HepG2 (cell line): ENCODE results near the gene THEMIS. TPM values are rescaled to one million over a fixed set of nuclear protein-coding genes. Genes with fewer than 3 reads are reported as not detected.

ENCODE experiments used
- ATAC-seq: fragments of 200-7000 bp; cut with Tn5 transposase; 3 replicates; pipeline ENCODE4 v1.9.1; 2020; ENCODE audit warnings: mild to moderate bottlenecking, moderate library complexity
- BruUV-seq: library from RNA; stranded (reverse); fragments of 400-500 nt; replicated peaks from 2 replicates; lab custom pipeline; 2021; lab: Mats Ljungman, UMichigan
- CTCF ChIA-PET: fragments of 300-600 bp; formaldehyde crosslinking; extraction: SDS; loops from one replicate; lab custom pipeline; 2021; ENCODE audit warnings: low total read pairs, inconsistent platforms, low intra/inter-chr PET ratio; lab: Yijun Ruan, JAX
- POLR2A ChIA-PET: fragments of 350-600 bp; sonication (Branson Sonifier 250); formaldehyde crosslinking; loops from one replicate; lab custom pipeline; 2020; ENCODE audit warnings: antibody characterized with exemption, inconsistent platforms; lab: Yijun Ruan, JAX
- DNase-seq: peaks from one replicate; pipeline ENCODE4 v3.0.0-alpha.2; 2015; ENCODE audit warnings: low spot score
- FAIRE-seq: peaks from 3 replicates; lab custom pipeline; 2011; peaks lifted over from hg19 to GRCh38; lab: Jason Lieb, UNC
- H2AFZ ChIP-seq: one replicate; pipeline ENCODE4 v1.6.1; 2011; ENCODE audit warnings: low read length, inconsistent platforms
- H3K27ac ChIP-seq: fragments of 300-600 bp; 3 replicates; pipeline ENCODE4 v1.8.0; 2011; ENCODE audit warnings: mixed run types, mild to moderate bottlenecking, mixed read lengths, low read length, inconsistent platforms; ENCODE audit not compliant: insufficient read depth; ENCODE audit errors: extremely low read length
- H3K27me3 ChIP-seq, 2 experiments: fragments of 200-600 bp in 1 of 2; 2 replicates in 1 of 2; 3 replicates in 1 of 2; pipeline versions ENCODE4 v1.6.0 to v1.8.0; 2011; ENCODE audit warnings: low read length in 2 of 2, mild to moderate bottlenecking in 2 of 2, moderate library complexity in 2 of 2, inconsistent platforms in 1 of 2; ENCODE audit not compliant: insufficient read depth in 2 of 2, control insufficient read depth in 1 of 2
- H3K36me3 ChIP-seq, 2 experiments: fragments of 200-600 bp in 1 of 2; replicated peaks in 1 of 2; 2 replicates in 1 of 2; 3 replicates in 1 of 2; pipeline versions ENCODE4 v1.5.1 to v1.8.0; 2011; ENCODE audit warnings: low read length in 2 of 2, inconsistent platforms in 1 of 2; ENCODE audit not compliant: insufficient read depth in 2 of 2, control insufficient read depth in 1 of 2
- H3K4me1 ChIP-seq: 2 replicates; pipeline ENCODE4 v1.5.1; 2012; ENCODE audit warnings: low read length, inconsistent platforms; ENCODE audit not compliant: insufficient read depth
- H3K4me2 ChIP-seq: 2 replicates; pipeline ENCODE4 v1.6.0; 2011; ENCODE audit warnings: low read depth, low read length, inconsistent platforms
- H3K4me3 ChIP-seq, 3 experiments: fragments of 200-600 bp in 1 of 3; sonication (generic), shearing (Covaris generic) in 1 of 3; replicated peaks in 1 of 3; 2 replicates each; pipeline ENCODE4 v1.5.1; 2011 to 2016; ENCODE audit warnings: low read length in 3 of 3, inconsistent platforms in 2 of 3, low read depth in 2 of 3, mild to moderate bottlenecking in 2 of 3, control low read depth in 1 of 3, mixed read lengths in 1 of 3; ENCODE audit not compliant: insufficient read depth in 1 of 3
- H3K79me2 ChIP-seq: one replicate; pipeline ENCODE4 v1.6.1; 2011; ENCODE audit warnings: low read length, inconsistent platforms; ENCODE audit not compliant: insufficient read depth
- H3K9ac ChIP-seq: 2 replicates; pipeline ENCODE4 v1.6.0; 2011; ENCODE audit warnings: mild to moderate bottlenecking, low read depth, low read length, inconsistent platforms; ENCODE audit not compliant: insufficient read depth
- H3K9me3 ChIP-seq: 2 replicates; pipeline ENCODE4 v1.5.1; 2012; ENCODE audit warnings: mild to moderate bottlenecking, low read length
- H4K20me1 ChIP-seq: 2 replicates; pipeline ENCODE4 v1.6.0; 2011; ENCODE audit warnings: inconsistent platforms, mild to moderate bottlenecking, low read length, moderate library complexity; ENCODE audit not compliant: insufficient read depth
- BORCS8-MEF2B ChIP-seq: sonication (generic); formaldehyde crosslinking; IDR thresholded peaks from 2 replicates; pipeline ENCODE4 v1.8.0; 2022; ENCODE audit warnings: mild to moderate bottlenecking, missing genetic modification reagents
- CEBPB ChIP-seq: IDR thresholded peaks from 2 replicates; pipeline ENCODE4 v1.6.1; 2011; ENCODE audit warnings: low read depth, low read length, improper control_type of control experiment, borderline replicate concordance
- CHD4 ChIP-seq: fragments of 200-600 bp; sonication (generic); IDR thresholded peaks from 2 replicates; pipeline ENCODE4 v1.7.0; 2017; ENCODE audit warnings: mild to moderate bottlenecking, low read length, borderline replicate concordance
- GABPA ChIP-seq, 2 experiments: IDR thresholded peaks; 2 replicates each; pipeline ENCODE4 v1.6.1; 2011 to 2016; ENCODE audit warnings: low read depth in 2 of 2, low read length in 1 of 2, missing biosample characterization in 1 of 2, missing genetic modification characterization in 1 of 2
- PPARG ChIP-seq: conservative IDR thresholded peaks from 2 replicates; pipeline ENCODE4 v1.6.1; 2016; ENCODE audit warnings: missing biosample characterization, missing genetic modification reagents
- ZIK1 ChIP-seq: sonication (generic); formaldehyde crosslinking; IDR thresholded peaks from 2 replicates; pipeline ENCODE4 v1.5.0; 2020; ENCODE audit warnings: mild to moderate bottlenecking, low read depth, missing genetic modification reagents, borderline replicate concordance
- ZNF17 ChIP-seq: sonication (generic); formaldehyde crosslinking; IDR thresholded peaks from 2 replicates; pipeline ENCODE4 v1.5.0; 2020; ENCODE audit warnings: mild to moderate bottlenecking, missing genetic modification reagents
- WGBS: methylation state at CpG from one replicate; pipeline ENCODE4 v1.1.6; 2017; ENCODE audit warnings: low lambda C conversion rate; 5-methylcytosine and 5-hydroxymethylcytosine counted together
- in situ Hi-C: cut with HindIII; loops from 2 replicates; pipeline ENCODE4 v1.10.0; 2017; ENCODE audit warnings: low pct_unique_long_range_greater_than_20kb; ENCODE audit not compliant: extremely low pct_ligation_motif_present
- intact Hi-C: fragments of 100-400 bp; cut with micrococcal nuclease; formaldehyde crosslinking; loops from one replicate; pipeline ENCODE4 v1.10.0; 2022; ENCODE audit not compliant: unreplicated experiment
- polyA plus RNA-seq, 8 experiments: library from polyadenylated mRNA; depleted of rRNA in 3 of 8; stranded (reverse) in 7 of 8; unstranded in 1 of 8; fragments of >200 nt; fragmentation: Illumina TruSeq in 4 of 8; extraction: Trizol in 4 of 8; gene quantifications; 2 replicates each; pipeline versions ENCODE4 v1.2.1 to v1.2.3, GENCODE V29; 2011 to 2016; ENCODE audit warnings: low read depth in 4 of 8, missing spikeins in 1 of 8, mixed read lengths in 1 of 8; ENCODE audit not compliant: insufficient read depth in 1 of 8
- total RNA-seq, 5 experiments: library from RNA; depleted of rRNA; stranded (reverse); fragments of >200 nt; fragmentation: Illumina TruSeq; extraction: Trizol; gene quantifications; 2 replicates each; pipeline ENCODE4 v1.2.3, GENCODE V29; 2016; ENCODE audit warnings: low read depth in 1 of 5
- TF ChIP-seq, protein P1 (sequence below): sonication (generic); formaldehyde crosslinking; IDR thresholded peaks from 2 replicates; pipeline ENCODE4 v1.5.0; 2020; ENCODE audit warnings: mild to moderate bottlenecking, missing genetic modification reagents, moderate library complexity
- TF ChIP-seq, protein P2 (sequence below): sonication (generic); formaldehyde crosslinking; IDR thresholded peaks from 2 replicates; pipeline ENCODE4 v1.8.0; 2022; ENCODE audit warnings: missing genetic modification reagents, mild to moderate bottlenecking, inconsistent platforms, borderline replicate concordance

THEMIS gene
- total and polyA plus RNA-seq, 2 of the 13 experiments (the other 11 are each of a cell fraction or from before 2014, with no cell fraction given): not detected

DNA sequence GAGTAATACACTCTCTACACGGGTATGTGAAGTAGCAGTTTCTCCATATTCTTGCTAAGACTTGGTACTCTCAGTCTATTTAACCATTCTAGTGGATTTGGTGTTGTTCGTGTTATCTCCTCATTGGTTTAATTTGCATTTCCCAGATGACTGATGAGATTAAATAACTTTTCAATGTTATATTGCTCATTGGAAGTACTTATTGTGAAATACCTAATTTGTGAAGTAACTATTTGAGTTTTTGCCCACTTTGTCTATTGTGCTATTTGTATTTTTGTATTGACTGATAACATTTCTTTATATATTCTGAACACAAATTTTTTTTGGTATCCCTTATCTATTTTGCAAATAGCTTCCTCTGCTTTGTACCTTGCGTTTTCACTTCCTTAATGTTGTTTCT is 167.9 kb downstream of the THEMIS start:
- H3K27me3 ChIP-seq: peaks cover 0 to 9% of the 10 kb centered on the region in 2 experiments; a peak in 1 of 5 replicates
- no peaks in the 10 kb centered on the region for H4K20me1 ChIP-seq
- intact Hi-C loops: no loop called here
- H3K4me3 ChIP-seq: no peak overlapping the region
- DNase-seq (no peak), ATAC-seq (no peak), FAIRE-seq (no peak)
- H3K79me2 ChIP-seq: no peaks in the 10 kb centered on the region
- BruUV-seq: no TSS peak
- CTCF ChIA-PET: no interaction called here
- 5% methylated on average over 3 of the region's 3 CpGs for WGBS
- no peak overlapping the region for H3K9ac ChIP-seq
- no peaks in the 10 kb centered on the region for H3K36me3 ChIP-seq
- TF ChIP-seq, protein P1, sequence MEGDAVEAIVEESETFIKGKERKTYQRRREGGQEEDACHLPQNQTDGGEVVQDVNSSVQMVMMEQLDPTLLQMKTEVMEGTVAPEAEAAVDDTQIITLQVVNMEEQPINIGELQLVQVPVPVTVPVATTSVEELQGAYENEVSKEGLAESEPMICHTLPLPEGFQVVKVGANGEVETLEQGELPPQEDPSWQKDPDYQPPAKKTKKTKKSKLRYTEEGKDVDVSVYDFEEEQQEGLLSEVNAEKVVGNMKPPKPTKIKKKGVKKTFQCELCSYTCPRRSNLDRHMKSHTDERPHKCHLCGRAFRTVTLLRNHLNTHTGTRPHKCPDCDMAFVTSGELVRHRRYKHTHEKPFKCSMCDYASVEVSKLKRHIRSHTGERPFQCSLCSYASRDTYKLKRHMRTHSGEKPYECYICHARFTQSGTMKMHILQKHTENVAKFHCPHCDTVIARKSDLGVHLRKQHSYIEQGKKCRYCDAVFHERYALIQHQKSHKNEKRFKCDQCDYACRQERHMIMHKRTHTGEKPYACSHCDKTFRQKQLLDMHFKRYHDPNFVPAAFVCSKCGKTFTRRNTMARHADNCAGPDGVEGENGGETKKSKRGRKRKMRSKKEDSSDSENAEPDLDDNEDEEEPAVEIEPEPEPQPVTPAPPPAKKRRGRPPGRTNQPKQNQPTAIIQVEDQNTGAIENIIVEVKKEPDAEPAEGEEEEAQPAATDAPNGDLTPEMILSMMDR (CRISPR knock-in tag): no peak
- no peak for TF ChIP-seq ZNF17 (CRISPR knock-in tag)
- peak; percentile 71 for TF ChIP-seq CEBPB
- TF ChIP-seq CHD4: no peak
- in situ Hi-C loops: no loop called here
- no peak overlapping the region for H3K4me2 ChIP-seq
- no peaks in the 10 kb centered on the region for H3K4me1 ChIP-seq
- no peak overlapping the region for H2AFZ ChIP-seq
- POLR2A ChIA-PET: no interaction called here
- H3K27ac ChIP-seq: no peak overlapping the region
- no peaks in the 10 kb centered on the region for H3K9me3 ChIP-seq

DNA sequence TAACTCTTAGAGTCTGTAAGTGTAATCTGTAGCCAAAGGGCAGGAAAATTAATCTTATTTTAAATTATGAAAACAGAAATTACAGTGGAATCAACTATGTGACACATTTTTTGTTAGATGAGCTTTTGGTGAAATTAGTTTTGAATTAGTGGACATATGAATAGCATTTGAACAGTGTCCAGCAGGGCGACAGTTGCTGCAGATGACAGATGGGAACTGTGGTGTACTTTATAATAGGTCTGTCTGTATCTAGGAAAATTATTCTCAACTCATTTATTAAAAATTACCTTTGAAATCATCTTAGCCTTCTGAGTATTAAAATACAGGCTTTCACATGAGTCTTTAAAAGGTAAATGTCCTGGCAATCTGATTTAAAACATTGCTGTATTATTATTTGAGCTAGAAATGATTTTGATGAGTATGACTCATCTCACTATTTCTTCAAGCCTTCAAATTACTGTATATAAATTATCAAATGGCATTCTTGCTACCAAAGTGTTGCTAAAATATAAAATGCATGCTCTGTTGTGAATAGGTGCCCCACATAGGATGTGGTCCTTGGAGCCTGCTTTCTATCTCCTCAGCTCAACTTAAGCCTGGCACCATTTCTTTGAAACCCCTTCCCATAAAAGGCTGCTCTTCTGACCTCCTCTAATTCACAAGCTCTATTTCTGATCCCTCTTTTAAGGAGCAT is 173.5 kb downstream of the THEMIS start:
- ATAC-seq: no peak
- ChIA-PET POLR2A (no interaction called here), CTCF (no interaction called here)
- DNase-seq: no peak
- TF ChIP-seq ZIK1 (CRISPR knock-in tag) (no peak), CEBPB (no peak), BORCS8-MEF2B (CRISPR knock-in tag) (no peak), GABPA (IDR thresholded peaks at IDR 0.05; ENCODE audit: low read depth, low read length) (no peak), GABPA (CRISPR knock-in tag; IDR thresholded peaks at IDR 0.05; ENCODE audit: low read depth) (no peak), PPARG (no peak)
- TF ChIP-seq, protein P2, sequence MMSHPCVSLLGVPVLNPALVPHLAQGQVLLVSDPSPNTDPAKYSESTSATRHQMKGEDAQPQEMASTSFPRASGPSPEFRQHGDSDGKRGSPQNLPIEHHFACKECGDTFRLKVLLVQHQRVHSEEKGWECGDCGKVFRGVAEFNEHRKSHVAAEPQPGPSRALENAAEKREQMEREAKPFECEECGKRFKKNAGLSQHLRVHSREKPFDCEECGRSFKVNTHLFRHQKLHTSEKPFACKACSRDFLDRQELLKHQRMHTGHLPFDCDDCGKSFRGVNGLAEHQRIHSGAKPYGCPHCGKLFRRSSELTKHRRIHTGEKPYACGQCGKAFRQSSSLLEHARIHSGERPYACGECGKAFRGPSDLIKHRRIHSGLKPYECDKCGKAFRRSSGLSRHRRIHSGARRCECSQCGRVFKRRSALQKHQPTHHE (CRISPR knock-in tag): no peak
- no peaks in the 10 kb centered on the region for H4K20me1 ChIP-seq
- WGBS: 2% methylated on average over 1 of the region's 1 CpG
- no peaks in the 10 kb centered on the region for H3K79me2 ChIP-seq
- H3K27ac ChIP-seq: no peak overlapping the region
- no peaks in the 10 kb centered on the region for H3K9me3 ChIP-seq
- H3K36me3 ChIP-seq: no peaks in the 10 kb centered on the region
- intact Hi-C loops (no loop called here), in situ Hi-C loops (no loop called here)
- H2AFZ ChIP-seq: no peak overlapping the region
- H3K4me2 ChIP-seq: no peak overlapping the region
- no peak for FAIRE-seq
- BruUV-seq: no TSS peak
- H3K4me3 ChIP-seq: no peak overlapping the region
- H3K9ac ChIP-seq: no peak overlapping the region
- H3K27me3 ChIP-seq: no peaks in the 10 kb centered on the region
- H3K4me1 ChIP-seq: no peaks in the 10 kb centered on the region
